H1 (cell line): ENCODE results near the gene ABHD1.

Source experiments
- CTCF ChIP-seq, 3 experiments: IDR thresholded peaks; 1 replicate in 2 of 3; 2 replicates in 1 of 3; pipeline versions ENCODE4 v1.5.1 to v1.6.1; 2011; ENCODE audit warnings: low read length in 3 of 3, mild to moderate bottlenecking in 3 of 3, inconsistent platforms in 2 of 3, low read depth in 1 of 3, moderate library complexity in 1 of 3; ENCODE audit not compliant: insufficient read depth in 1 of 3; ENCODE audit errors: control extremely low read depth in 1 of 3
- JUN ChIP-seq: IDR thresholded peaks from 2 replicates; pipeline ENCODE4 v1.6.1; 2011; ENCODE audit warnings: low read depth, mild to moderate bottlenecking, improper control_type of control experiment, low read length
- POLR2A ChIP-seq, 2 experiments: IDR thresholded peaks; 1 replicate in 1 of 2; 2 replicates in 1 of 2; pipeline ENCODE4 v1.6.1; 2011; ENCODE audit warnings: low read depth in 2 of 2, low read length in 2 of 2, mild to moderate bottlenecking in 2 of 2; ENCODE audit errors: control extremely low read depth in 1 of 2
- TCF12 ChIP-seq: IDR thresholded peaks from 2 replicates; pipeline ENCODE4 v1.6.1; 2011; ENCODE audit warnings: low read depth, mild to moderate bottlenecking, low read length
- YY1 ChIP-seq: IDR thresholded peaks from 2 replicates; pipeline ENCODE4 v1.6.1; 2011; ENCODE audit warnings: low read depth, mild to moderate bottlenecking, low read length
- ZNF274 ChIP-seq: IDR thresholded peaks from 2 replicates; pipeline ENCODE4 v1.7.0; 2012; ENCODE audit warnings: low read length, borderline replicate concordance; ENCODE audit errors: extremely low read depth

- no peak for TF ChIP-seq ZNF274
- TF ChIP-seq JUN: no peak
- TF ChIP-seq POLR2A (IDR thresholded peaks at IDR 0.05; ENCODE audit: control extremely low read depth in 1 of 2, low read depth in 2 of 2, low read length in 2 of 2): no peak
- no peak for TF ChIP-seq YY1
- no peak for TF ChIP-seq CTCF (IDR thresholded peaks at IDR 0.05; ENCODE audit: control extremely low read depth in 1 of 3, insufficient read depth in 1 of 3, low read depth in 1 of 3, low read length in 3 of 3)
- no peak for TF ChIP-seq TCF12
Measured at GRCh38 chr2:27096748-27097297, 26.8 kb upstream of the ABHD1 start.
